ENCODE data around the gene CACNA2D3. TPM values are rescaled to one million over a fixed set of nuclear protein-coding genes. Genes with fewer than 3 reads are reported as not detected.

Gene CACNA2D3
- total RNA-seq, 1 donor from 2014 or later: 7.3 TPM

- H3K4me1 ChIP-seq: no peaks in the 10 kb centered on the region
- no peak for ATAC-seq
- H3K36me3 ChIP-seq: no peaks in the 10 kb centered on the region
- intact Hi-C loops (cut with DNase I): no loop called here
- no peaks in the 10 kb centered on the region for H3K27me3 ChIP-seq
- H3K27ac ChIP-seq: no peak overlapping the region
- TF ChIP-seq, protein P1, sequence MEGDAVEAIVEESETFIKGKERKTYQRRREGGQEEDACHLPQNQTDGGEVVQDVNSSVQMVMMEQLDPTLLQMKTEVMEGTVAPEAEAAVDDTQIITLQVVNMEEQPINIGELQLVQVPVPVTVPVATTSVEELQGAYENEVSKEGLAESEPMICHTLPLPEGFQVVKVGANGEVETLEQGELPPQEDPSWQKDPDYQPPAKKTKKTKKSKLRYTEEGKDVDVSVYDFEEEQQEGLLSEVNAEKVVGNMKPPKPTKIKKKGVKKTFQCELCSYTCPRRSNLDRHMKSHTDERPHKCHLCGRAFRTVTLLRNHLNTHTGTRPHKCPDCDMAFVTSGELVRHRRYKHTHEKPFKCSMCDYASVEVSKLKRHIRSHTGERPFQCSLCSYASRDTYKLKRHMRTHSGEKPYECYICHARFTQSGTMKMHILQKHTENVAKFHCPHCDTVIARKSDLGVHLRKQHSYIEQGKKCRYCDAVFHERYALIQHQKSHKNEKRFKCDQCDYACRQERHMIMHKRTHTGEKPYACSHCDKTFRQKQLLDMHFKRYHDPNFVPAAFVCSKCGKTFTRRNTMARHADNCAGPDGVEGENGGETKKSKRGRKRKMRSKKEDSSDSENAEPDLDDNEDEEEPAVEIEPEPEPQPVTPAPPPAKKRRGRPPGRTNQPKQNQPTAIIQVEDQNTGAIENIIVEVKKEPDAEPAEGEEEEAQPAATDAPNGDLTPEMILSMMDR (IDR thresholded peaks at IDR 0.05): no peak
- H3K9me3 ChIP-seq: no peaks in the 10 kb centered on the region
- DNase-seq: no peak
- H3K4me3 ChIP-seq: no peak overlapping the region
Observed at GRCh38 chr3:54164192-54164975, 42.0 kb downstream of the CACNA2D3 start.

DNA sequence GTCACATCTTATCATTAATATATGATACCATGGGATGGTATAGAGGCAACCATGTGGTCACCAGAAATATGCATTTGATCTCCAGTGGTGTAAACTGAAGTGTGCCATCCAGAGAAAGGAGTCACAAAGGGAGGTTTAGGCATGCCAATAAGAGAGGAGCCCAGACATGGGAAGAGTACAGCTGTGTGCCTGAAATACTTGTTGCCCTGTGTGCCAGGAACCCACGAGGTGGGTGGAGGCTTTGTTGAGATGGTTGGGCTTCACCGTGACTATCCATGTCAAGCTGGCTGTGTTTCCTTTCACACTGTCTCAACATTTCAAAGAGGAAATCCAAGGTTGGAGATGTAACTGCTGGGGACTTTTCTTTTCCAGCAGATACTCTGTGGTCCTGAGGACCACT is 43.5 kb downstream of the CACNA2D3 start:
- no peaks in the 10 kb centered on the region for H3K27me3 ChIP-seq
- DNase-seq: no peak
- no peaks in the 10 kb centered on the region for H3K4me1 ChIP-seq
- no peaks in the 10 kb centered on the region for H3K9me3 ChIP-seq
- no peak for ATAC-seq
- TF ChIP-seq, protein P1 (IDR thresholded peaks at IDR 0.05): no peak
- H3K27ac ChIP-seq: no peak overlapping the region
- H3K36me3 ChIP-seq: no peaks in the 10 kb centered on the region
- H3K4me3 ChIP-seq: no peak overlapping the region
- intact Hi-C loops (cut with DNase I): no loop called here

DNA sequence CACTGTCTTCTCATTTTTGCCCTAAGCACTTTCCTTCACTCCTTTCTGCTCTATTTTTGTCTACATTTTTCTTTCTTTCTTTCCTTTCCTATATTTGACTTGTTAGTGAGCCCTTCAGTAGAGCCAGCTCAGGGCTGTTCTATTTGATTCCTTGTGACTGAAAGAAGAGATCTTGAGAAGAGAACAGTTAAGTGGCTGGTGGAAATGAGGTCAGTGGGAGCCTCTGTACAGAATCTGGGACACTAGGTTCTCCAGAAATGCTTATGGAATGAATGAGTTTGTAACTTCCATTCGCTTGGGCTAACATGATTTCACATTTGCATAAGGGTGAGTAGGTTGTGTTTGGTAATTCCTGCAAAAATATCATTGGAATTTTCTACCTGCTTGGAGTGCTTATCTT is 45.6 kb downstream of the CACNA2D3 start:
- H3K27ac ChIP-seq: no peak overlapping the region
- H3K9me3 ChIP-seq: no peaks in the 10 kb centered on the region
- H3K4me3 ChIP-seq: no peak overlapping the region
- no peaks in the 10 kb centered on the region for H3K36me3 ChIP-seq
- DNase-seq (no peak), ATAC-seq (peak; percentile 70)
- no peaks in the 10 kb centered on the region for H3K4me1 ChIP-seq
- TF ChIP-seq, protein P1 (IDR thresholded peaks at IDR 0.05): no peak
- intact Hi-C loops (cut with DNase I): no loop called here
- H3K27me3 ChIP-seq: no peaks in the 10 kb centered on the region

DNA sequence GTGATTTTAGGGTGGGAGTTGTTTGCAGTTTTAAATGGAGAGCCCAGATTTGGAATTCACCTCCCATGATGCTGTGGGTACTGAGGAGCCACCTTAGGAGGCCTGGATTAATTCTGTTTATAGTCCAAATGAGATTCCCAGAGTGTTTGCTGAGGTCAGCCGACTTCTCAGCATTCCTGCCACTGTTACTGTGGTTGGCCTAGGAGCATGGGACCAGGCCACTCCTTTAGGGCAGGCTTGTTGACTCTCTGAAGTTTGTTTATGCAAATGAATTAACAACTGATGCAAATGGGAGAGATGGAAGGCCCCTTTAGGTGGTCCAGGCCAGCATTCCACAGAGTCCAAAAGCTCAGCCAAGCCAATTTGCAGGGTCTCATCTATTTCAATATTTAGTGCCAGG is 46.1 kb downstream of the CACNA2D3 start:
- TF ChIP-seq, protein P1 (IDR thresholded peaks at IDR 0.05): no peak
- no peak overlapping the region for H3K27ac ChIP-seq
- H3K4me1 ChIP-seq: no peaks in the 10 kb centered on the region
- no peak overlapping the region for H3K4me3 ChIP-seq
- DNase-seq (no peak), ATAC-seq (peak; percentile 75)
- no peaks in the 10 kb centered on the region for H3K36me3 ChIP-seq
- H3K9me3 ChIP-seq: no peaks in the 10 kb centered on the region
- no peaks in the 10 kb centered on the region for H3K27me3 ChIP-seq
- intact Hi-C loops (cut with DNase I): no loop called here

DNA sequence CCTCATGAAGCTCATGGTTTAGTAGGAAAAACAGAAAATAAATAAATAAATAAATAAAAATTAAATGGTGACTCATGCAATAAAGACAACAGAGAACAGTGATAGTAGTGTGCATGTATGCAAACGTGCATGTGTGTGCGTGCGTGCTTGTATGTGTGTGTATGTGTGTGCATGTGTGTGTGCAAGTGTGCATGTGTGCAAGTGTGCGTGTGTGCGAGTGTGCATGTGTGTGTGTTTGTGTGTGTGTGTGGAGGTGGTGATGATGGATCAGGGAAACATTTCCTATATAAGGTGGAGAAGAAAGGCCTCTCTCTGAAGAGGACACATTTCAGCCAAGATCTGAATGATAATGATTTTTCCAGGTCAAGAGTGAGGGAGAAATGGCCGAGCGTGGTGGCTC is 47.2 kb downstream of the CACNA2D3 start:
- Histone ChIP-seq H3K27ac (no peak overlapping the region), H3K4me3 (no peak overlapping the region), H3K9me3 (no peaks in the 10 kb centered on the region), H3K36me3 (no peaks in the 10 kb centered on the region), H3K4me1 (no peaks in the 10 kb centered on the region), H3K27me3 (no peaks in the 10 kb centered on the region)
- intact Hi-C loops (cut with DNase I): no loop called here
- TF ChIP-seq, protein P1 (IDR thresholded peaks at IDR 0.05): no peak
- ATAC-seq (no peak), DNase-seq (no peak)

Measured in upper lobe of right lung (tissue), 1 donor.